HG02938 (cell line): ENCODE data around the gene FKBP5.
"Not testable (repeated sequence)": the region's sequence is repeated elsewhere in the genome, so short reads cannot be mapped to it uniquely, and the experiment has no call there.

Source experiments
- ATAC-seq: cut with Tn5 transposase; IDR thresholded peaks from one replicate; pipeline ENCODE4 v1.9.1; 2021; ENCODE audit warnings: mild to moderate bottlenecking, moderate library complexity; ENCODE audit not compliant: unreplicated experiment

The FKBP5 gene

GRCh38 chr6:35724059-35724458 lies 35.3 kb upstream of the FKBP5 start:
- ATAC-seq, result no peak

- ATAC-seq, result no peak
These were observed 34.9 kb upstream of the FKBP5 start for GRCh38 chr6:35723587-35723986.

- no peak for ATAC-seq
These were observed 33.5 kb upstream of the FKBP5 start for GRCh38 chr6:35722121-35722761.

GRCh38 chr6:35719830-35720733 lies 31.4 kb upstream of the FKBP5 start:
- peak; percentile 39 for ATAC-seq

- peak; percentile 38 for ATAC-seq
These were observed 30.7 kb upstream of the FKBP5 start for GRCh38 chr6:35719404-35719829.

- ATAC-seq, result no peak
These were observed 30.2 kb upstream of the FKBP5 start for GRCh38 chr6:35718911-35719381.

GRCh38 chr6:35718375-35718736 lies 29.6 kb upstream of the FKBP5 start:
- no peak for ATAC-seq

GRCh38 chr6:35717449-35718374 lies 29.0 kb upstream of the FKBP5 start:
- no peak for ATAC-seq

- ATAC-seq, result no peak
These were observed 28.1 kb upstream of the FKBP5 start for GRCh38 chr6:35716798-35717197.

GRCh38 chr6:35713006-35713767 lies 24.5 kb upstream of the FKBP5 start:
- no peak for ATAC-seq

GRCh38 chr6:35711731-35712130 lies 23.0 kb upstream of the FKBP5 start:
- no peak for ATAC-seq

GRCh38 chr6:35710241-35710847 lies 21.6 kb upstream of the FKBP5 start:
- no peak for ATAC-seq

GRCh38 chr6:35708585-35708984 lies 19.9 kb upstream of the FKBP5 start:
- no peak for ATAC-seq

GRCh38 chr6:35707714-35708407 lies 19.1 kb upstream of the FKBP5 start:
- no peak for ATAC-seq

GRCh38 chr6:35706468-35706867 lies 17.8 kb upstream of the FKBP5 start:
- no peak for ATAC-seq

- ATAC-seq, result no peak
These were observed 14.8 kb upstream of the FKBP5 start for GRCh38 chr6:35703554-35703953.

- ATAC-seq, result no peak
These were observed 10.1 kb upstream of the FKBP5 start for GRCh38 chr6:35698858-35699257.

- ATAC-seq, result not testable (repeated sequence)
These were observed 9.7 kb upstream of the FKBP5 start for GRCh38 chr6:35698430-35698829.

- ATAC-seq, result no peak
These were observed 5.7 kb upstream of the FKBP5 start for GRCh38 chr6:35694462-35694861.
